Measurements from ENCODE around the gene NSG2. TPM values are rescaled to one million over a fixed set of nuclear protein-coding genes. Genes with fewer than 3 reads are reported as not detected.

Gene NSG2
- total and polyA plus RNA-seq, 4 donors, result 0.14 TPM; not detected in 3

DNA sequence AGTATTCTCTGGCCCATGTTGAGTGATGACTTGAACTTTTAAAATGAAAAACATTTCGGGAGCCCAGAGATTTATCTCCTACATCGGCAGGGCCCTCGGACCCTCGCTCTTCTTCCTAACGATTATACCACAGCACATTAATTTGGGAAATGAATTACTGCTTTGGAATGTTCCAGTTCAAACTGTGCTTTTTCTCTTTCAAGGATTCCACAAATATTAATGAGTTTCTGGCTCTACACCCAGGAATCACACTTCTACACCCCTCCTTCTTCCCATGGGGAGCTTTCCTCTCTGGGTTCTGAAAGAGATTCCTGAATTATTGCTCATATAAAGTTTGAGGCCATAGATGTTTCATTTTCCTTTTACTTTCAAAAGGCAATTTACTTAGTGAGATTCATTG lies 41.2 kb downstream of the NSG2 start:
- no peaks in the 10 kb centered on the region for H3K9me3 ChIP-seq (ENCODE audit: control insufficient read depth in 4 of 4, low read length in 3 of 4)
- TF ChIP-seq RAD21 (IDR thresholded peaks at IDR 0.05), result no peak
- TF ChIP-seq, protein P1, sequence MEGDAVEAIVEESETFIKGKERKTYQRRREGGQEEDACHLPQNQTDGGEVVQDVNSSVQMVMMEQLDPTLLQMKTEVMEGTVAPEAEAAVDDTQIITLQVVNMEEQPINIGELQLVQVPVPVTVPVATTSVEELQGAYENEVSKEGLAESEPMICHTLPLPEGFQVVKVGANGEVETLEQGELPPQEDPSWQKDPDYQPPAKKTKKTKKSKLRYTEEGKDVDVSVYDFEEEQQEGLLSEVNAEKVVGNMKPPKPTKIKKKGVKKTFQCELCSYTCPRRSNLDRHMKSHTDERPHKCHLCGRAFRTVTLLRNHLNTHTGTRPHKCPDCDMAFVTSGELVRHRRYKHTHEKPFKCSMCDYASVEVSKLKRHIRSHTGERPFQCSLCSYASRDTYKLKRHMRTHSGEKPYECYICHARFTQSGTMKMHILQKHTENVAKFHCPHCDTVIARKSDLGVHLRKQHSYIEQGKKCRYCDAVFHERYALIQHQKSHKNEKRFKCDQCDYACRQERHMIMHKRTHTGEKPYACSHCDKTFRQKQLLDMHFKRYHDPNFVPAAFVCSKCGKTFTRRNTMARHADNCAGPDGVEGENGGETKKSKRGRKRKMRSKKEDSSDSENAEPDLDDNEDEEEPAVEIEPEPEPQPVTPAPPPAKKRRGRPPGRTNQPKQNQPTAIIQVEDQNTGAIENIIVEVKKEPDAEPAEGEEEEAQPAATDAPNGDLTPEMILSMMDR (IDR thresholded peaks at IDR 0.05; ENCODE audit: low read depth, low read length, missing input control), result no peak
- TF ChIP-seq RXRA (IDR thresholded peaks at IDR 0.05), result no peak
- TF ChIP-seq JUND (IDR thresholded peaks at IDR 0.05), result no peak
- no peak for TF ChIP-seq EGR1 (IDR thresholded peaks at IDR 0.05; ENCODE audit: low read depth in 2 of 2)
- no peak for TF ChIP-seq NR2F2 (IDR thresholded peaks at IDR 0.05)
- no peak for TF ChIP-seq TAF1 (conservative IDR thresholded peaks at IDR 0.05)
- TF ChIP-seq, protein P2, sequence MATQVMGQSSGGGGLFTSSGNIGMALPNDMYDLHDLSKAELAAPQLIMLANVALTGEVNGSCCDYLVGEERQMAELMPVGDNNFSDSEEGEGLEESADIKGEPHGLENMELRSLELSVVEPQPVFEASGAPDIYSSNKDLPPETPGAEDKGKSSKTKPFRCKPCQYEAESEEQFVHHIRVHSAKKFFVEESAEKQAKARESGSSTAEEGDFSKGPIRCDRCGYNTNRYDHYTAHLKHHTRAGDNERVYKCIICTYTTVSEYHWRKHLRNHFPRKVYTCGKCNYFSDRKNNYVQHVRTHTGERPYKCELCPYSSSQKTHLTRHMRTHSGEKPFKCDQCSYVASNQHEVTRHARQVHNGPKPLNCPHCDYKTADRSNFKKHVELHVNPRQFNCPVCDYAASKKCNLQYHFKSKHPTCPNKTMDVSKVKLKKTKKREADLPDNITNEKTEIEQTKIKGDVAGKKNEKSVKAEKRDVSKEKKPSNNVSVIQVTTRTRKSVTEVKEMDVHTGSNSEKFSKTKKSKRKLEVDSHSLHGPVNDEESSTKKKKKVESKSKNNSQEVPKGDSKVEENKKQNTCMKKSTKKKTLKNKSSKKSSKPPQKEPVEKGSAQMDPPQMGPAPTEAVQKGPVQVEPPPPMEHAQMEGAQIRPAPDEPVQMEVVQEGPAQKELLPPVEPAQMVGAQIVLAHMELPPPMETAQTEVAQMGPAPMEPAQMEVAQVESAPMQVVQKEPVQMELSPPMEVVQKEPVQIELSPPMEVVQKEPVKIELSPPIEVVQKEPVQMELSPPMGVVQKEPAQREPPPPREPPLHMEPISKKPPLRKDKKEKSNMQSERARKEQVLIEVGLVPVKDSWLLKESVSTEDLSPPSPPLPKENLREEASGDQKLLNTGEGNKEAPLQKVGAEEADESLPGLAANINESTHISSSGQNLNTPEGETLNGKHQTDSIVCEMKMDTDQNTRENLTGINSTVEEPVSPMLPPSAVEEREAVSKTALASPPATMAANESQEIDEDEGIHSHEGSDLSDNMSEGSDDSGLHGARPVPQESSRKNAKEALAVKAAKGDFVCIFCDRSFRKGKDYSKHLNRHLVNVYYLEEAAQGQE (IDR thresholded peaks at IDR 0.05), result no peak
- TF ChIP-seq, protein P3, sequence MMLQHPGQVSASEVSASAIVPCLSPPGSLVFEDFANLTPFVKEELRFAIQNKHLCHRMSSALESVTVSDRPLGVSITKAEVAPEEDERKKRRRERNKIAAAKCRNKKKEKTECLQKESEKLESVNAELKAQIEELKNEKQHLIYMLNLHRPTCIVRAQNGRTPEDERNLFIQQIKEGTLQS (IDR thresholded peaks at IDR 0.05), result no peak
- TF ChIP-seq GABPA (IDR thresholded peaks at IDR 0.05 in 1 of 2, conservative IDR thresholded peaks at IDR 0.05 in 1 of 2), result no peak
- TF ChIP-seq, protein P4, sequence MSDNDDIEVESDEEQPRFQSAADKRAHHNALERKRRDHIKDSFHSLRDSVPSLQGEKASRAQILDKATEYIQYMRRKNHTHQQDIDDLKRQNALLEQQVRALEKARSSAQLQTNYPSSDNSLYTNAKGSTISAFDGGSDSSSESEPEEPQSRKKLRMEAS (IDR thresholded peaks at IDR 0.05), result no peak
- TF ChIP-seq, protein P5, sequence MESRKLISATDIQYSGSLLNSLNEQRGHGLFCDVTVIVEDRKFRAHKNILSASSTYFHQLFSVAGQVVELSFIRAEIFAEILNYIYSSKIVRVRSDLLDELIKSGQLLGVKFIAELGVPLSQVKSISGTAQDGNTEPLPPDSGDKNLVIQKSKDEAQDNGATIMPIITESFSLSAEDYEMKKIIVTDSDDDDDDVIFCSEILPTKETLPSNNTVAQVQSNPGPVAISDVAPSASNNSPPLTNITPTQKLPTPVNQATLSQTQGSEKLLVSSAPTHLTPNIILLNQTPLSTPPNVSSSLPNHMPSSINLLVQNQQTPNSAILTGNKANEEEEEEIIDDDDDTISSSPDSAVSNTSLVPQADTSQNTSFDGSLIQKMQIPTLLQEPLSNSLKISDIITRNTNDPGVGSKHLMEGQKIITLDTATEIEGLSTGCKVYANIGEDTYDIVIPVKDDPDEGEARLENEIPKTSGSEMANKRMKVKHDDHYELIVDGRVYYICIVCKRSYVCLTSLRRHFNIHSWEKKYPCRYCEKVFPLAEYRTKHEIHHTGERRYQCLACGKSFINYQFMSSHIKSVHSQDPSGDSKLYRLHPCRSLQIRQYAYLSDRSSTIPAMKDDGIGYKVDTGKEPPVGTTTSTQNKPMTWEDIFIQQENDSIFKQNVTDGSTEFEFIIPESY (IDR thresholded peaks at IDR 0.05), result no peak
- TF ChIP-seq SP1 (IDR thresholded peaks at IDR 0.05), result no peak
- no peak for TF ChIP-seq HNF4A (conservative IDR thresholded peaks at IDR 0.05)
- no peak for TF ChIP-seq YY1 (IDR thresholded peaks at IDR 0.05)
- no peak for TF ChIP-seq FOXA2 (IDR thresholded peaks at IDR 0.05)
- TF ChIP-seq FOXA1 (IDR thresholded peaks at IDR 0.05), result no peak
- TF ChIP-seq HNF4G (IDR thresholded peaks at IDR 0.05), result no peak
- DNase-seq (ENCODE audit: low spot score), result no peak
- H3K36me3 ChIP-seq (ENCODE audit: control insufficient read depth in 4 of 4, insufficient read depth in 3 of 4, low read depth in 1 of 4, low read length in 3 of 4), result no peaks in the 10 kb centered on the region
- no peaks in the 10 kb centered on the region for H3K27me3 ChIP-seq (ENCODE audit: control insufficient read depth in 4 of 4, insufficient read depth in 4 of 4, low read length in 3 of 4)
- no peak overlapping the region for H3K4me3 ChIP-seq (ENCODE audit: low read depth in 1 of 3, low read length in 3 of 3)
- H3K27ac ChIP-seq (ENCODE audit: low read depth in 1 of 2, low read length in 2 of 2), result no peak overlapping the region
- 92% methylated on average over 5 of the region's 5 CpGs for WGBS
- no peaks in the 10 kb centered on the region for H3K4me1 ChIP-seq (ENCODE audit: control insufficient read depth in 4 of 4, insufficient read depth in 4 of 4, low read length in 3 of 4)
- H3K9ac ChIP-seq (ENCODE audit: low read depth in 1 of 2, low read length in 2 of 2), result no peak overlapping the region
